ENCODE data around the gene GPR45.
"Not testable (repeated sequence)": the region's sequence is repeated elsewhere in the genome, so short reads cannot be mapped to it uniquely, and the experiment has no call there.

The GPR45 gene

DNA sequence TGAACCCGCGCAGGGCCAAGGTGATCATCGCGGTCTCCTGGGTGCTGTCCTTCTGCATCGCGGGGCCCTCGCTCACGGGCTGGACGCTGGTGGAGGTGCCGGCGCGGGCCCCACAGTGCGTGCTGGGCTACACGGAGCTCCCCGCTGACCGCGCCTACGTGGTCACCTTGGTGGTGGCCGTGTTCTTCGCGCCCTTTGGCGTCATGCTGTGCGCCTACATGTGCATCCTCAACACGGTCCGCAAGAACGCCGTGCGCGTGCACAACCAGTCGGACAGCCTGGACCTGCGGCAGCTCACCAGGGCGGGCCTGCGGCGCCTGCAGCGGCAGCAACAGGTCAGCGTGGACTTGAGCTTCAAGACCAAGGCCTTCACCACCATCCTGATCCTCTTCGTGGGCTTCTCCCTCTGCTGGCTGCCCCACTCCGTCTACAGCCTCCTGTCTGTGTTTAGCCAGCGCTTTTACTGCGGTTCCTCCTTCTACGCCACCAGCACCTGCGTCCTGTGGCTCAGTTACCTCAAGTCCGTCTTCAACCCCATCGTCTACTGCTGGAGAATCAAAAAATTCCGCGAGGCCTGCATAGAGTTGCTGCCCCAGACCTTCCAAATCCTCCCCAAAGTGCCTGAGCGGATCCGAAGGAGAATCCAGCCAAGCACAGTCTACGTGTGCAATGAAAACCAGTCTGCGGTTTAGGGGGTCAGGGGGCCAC lies 897 bp downstream of the GPR45 start:
- peaks cover 0 to 9% of the 10 kb centered on the region in 2 donors for H3K27me3 Mint-ChIP-seq
- no peaks in the 10 kb centered on the region for H3K36me3 Mint-ChIP-seq (ENCODE audit: insufficient read depth)
- H3K27ac Mint-ChIP-seq: no peak overlapping the region
- DNase-seq: no peak
- H3K4me3 Mint-ChIP-seq: no peak overlapping the region
- no peak for ATAC-seq (replicated peaks)
- no peaks in the 10 kb centered on the region for H3K4me1 Mint-ChIP-seq (ENCODE audit: low read depth in 2 of 2)
- no peaks in the 10 kb centered on the region for H3K9me3 Mint-ChIP-seq

DNA sequence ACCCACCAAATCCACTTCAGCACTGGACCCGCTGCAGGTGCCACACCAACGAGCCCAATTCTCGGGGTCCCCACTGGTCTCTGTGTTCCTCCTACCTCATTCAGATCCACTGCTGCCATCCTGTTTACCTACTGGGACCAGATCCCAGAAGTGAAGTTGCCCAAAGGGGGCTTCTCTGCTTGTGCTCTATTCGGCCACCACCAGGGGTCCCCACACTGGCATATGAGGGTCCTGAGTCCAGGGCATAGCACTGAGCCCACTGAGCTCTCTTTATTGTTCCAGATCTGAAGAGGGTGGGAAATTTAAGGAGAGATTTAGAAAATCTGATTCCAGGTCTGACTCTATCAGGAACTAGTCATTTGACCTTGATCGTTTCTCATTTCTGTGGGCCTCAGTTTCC lies 2.4 kb downstream of the GPR45 start:
- H3K4me1 Mint-ChIP-seq (ENCODE audit: low read depth in 2 of 2): no peaks in the 10 kb centered on the region
- H3K27ac Mint-ChIP-seq: no peak overlapping the region
- no peak for ATAC-seq (replicated peaks)
- no peak overlapping the region for H3K4me3 Mint-ChIP-seq
- DNase-seq: no peak
- H3K9me3 Mint-ChIP-seq: no peaks in the 10 kb centered on the region
- peaks cover 0 to 9% of the 10 kb centered on the region in 2 donors for H3K27me3 Mint-ChIP-seq
- no peaks in the 10 kb centered on the region for H3K36me3 Mint-ChIP-seq (ENCODE audit: insufficient read depth)

DNA sequence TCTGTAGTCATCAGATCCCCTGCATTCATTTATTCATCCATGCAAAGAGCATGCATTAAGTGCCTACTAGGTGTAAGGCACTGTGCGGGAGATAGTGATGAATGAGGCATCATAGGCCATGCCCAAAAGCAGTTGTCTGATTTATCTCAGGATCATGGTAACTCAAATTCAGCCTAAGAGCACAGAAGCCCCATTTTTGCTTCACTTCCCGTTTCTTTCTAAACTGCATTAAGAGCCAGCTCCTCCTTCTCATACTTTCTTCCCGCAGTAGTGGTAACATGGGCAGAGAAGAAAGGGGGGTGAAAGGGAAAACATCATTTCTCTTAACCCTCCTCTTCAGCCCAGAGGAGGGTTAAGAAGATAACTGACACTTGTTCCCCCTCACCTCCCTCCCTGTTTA lies 2.9 kb downstream of the GPR45 start:
- DNase-seq: no peak
- Mint-ChIP-seq H3K4me1 (ENCODE audit: low read depth in 2 of 2) (no peaks in the 10 kb centered on the region), H3K27ac (no peak overlapping the region), H3K9me3 (no peaks in the 10 kb centered on the region), H3K4me3 (no peak overlapping the region), H3K27me3 (peaks cover 0 to 9% of the 10 kb centered on the region in 2 donors), H3K36me3 (ENCODE audit: insufficient read depth) (no peaks in the 10 kb centered on the region)
- ATAC-seq (replicated peaks): no peak

DNA sequence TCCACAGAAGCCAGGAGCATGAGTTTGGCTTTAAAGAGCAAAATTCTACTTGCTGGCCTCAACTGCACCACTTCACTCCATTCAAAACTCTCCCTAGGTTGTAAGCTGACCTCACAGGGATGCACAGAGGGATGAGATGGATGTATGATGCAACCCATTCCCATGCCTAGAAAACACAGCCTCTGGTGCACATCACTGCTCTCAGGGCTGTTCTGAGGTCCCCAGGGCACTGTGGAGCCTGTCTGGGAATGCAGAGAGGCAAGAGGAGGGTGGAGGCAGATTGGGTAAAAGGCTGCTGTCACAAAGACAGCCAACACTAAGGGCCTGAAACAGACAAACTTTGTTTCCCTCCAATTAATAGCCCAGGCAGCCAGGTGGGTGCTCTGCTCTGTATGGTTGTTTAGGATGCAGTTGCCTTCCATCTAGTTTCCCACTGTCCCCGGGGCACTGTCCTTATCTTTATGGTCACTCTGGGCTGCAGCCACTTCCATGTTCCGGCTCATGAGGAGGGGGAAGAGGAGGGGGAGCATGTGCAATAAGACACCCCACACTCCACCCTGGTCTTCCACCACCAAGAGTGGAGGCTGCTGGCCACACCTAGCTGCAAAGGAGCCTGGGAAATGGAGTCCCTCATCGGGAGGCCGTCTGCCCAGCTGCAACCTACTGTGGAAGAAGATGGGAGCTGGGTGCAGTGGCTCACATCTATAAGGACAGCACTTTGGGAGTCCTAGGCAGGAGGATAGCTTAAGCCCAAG lies 7.0 kb downstream of the GPR45 start:
- no peaks in the 10 kb centered on the region for H3K4me1 Mint-ChIP-seq (ENCODE audit: low read depth in 2 of 2)
- no peaks in the 10 kb centered on the region for H3K36me3 Mint-ChIP-seq (ENCODE audit: insufficient read depth)
- ATAC-seq (replicated peaks) (no peak), DNase-seq (no peak)
- H3K27ac Mint-ChIP-seq: no peak overlapping the region
- H3K4me3 Mint-ChIP-seq: no peak overlapping the region
- H3K27me3 Mint-ChIP-seq: no peaks in the 10 kb centered on the region
- H3K9me3 Mint-ChIP-seq: no peaks in the 10 kb centered on the region

DNA sequence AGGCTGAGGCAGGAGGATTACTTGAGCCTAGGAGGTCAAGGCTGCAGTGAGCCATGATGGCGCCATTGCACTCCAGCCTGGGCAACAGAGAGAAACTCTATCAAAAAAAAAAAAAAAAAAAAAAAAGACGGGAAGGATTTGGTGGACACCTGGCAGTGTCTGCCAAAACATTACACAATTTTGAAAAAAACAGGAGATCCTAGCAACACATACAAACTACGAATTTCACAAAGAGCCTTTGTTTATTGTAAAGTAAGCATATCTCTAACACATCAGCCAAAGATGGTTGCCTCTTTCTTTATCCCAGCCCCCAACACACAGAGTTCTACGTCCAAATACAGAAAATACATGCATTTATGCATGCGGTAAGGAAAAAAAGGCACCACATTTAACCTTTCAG lies 7.6 kb downstream of the GPR45 start:
- no peak overlapping the region for H3K27ac Mint-ChIP-seq
- ATAC-seq (replicated peaks) (no peak), DNase-seq (no peak)
- H3K4me1 Mint-ChIP-seq (ENCODE audit: low read depth in 2 of 2): no peaks in the 10 kb centered on the region
- H3K27me3 Mint-ChIP-seq: no peaks in the 10 kb centered on the region
- H3K9me3 Mint-ChIP-seq: no peaks in the 10 kb centered on the region
- no peaks in the 10 kb centered on the region for H3K36me3 Mint-ChIP-seq (ENCODE audit: insufficient read depth)
- no peak overlapping the region for H3K4me3 Mint-ChIP-seq

DNA sequence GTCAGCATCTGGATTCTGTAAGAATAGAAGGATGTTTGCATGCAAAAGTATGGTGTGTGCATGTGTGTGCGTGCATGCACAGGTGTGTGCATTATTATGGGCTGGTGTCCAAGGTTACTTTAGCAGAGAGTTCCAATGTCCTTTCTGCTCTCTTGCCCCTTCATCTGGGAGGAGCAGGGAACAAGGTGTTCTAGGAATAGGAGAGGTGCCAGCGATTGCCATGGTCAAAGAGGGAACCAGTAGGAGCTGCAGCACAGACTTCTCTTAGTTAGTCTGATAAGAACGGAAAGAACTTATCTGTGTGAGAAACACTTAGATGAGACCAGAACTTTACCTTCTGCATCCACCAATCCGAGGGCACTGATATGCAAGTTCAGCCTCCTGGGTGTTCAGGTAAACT lies 8.3 kb downstream of the GPR45 start:
- Mint-ChIP-seq H3K9me3 (no peaks in the 10 kb centered on the region), H3K36me3 (ENCODE audit: insufficient read depth) (no peaks in the 10 kb centered on the region), H3K4me3 (no peak overlapping the region), H3K27ac (no peak overlapping the region), H3K27me3 (no peaks in the 10 kb centered on the region), H3K4me1 (ENCODE audit: low read depth in 2 of 2) (no peaks in the 10 kb centered on the region)
- ATAC-seq (replicated peaks): no peak
- no peak for DNase-seq

DNA sequence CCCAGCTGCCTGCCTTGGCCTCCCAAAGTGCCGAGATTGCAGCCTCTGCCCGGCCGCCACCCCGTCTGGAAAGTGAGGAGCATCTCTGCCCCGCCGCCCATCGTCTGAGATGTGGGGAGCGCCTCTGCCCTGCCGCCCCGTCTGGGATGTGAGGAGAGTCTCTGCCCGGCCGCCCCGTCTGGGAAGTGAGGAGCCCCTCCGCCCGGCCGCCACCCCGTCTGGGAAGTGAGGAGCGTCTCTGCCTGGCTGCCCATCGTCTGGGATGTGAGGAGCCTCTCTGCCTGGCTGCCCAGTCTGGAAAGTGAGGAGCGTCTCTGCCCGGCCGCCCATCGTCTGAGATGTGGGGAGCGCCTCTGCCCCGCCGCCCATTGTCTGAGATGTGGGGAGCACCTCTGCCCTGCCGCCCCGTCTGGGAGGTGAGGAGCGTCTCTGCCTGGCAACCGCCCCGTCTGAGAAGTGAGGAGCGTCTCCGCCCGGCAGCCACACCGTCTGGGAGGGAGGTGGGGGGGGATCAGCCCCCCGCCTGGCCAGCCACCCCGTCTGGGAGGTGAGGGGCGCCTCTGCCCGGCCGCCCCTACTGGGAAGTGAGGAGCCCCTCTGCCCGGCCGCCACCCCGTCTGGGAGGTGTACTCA lies 9.6 kb downstream of the GPR45 start:
- not testable (repeated sequence) for H3K27me3 Mint-ChIP-seq; H3K4me1 Mint-ChIP-seq (ENCODE audit: low read depth in 2 of 2); H3K27ac Mint-ChIP-seq; H3K4me3 Mint-ChIP-seq; H3K9me3 Mint-ChIP-seq; DNase-seq; H3K36me3 Mint-ChIP-seq (ENCODE audit: insufficient read depth); ATAC-seq (replicated peaks)

DNA sequence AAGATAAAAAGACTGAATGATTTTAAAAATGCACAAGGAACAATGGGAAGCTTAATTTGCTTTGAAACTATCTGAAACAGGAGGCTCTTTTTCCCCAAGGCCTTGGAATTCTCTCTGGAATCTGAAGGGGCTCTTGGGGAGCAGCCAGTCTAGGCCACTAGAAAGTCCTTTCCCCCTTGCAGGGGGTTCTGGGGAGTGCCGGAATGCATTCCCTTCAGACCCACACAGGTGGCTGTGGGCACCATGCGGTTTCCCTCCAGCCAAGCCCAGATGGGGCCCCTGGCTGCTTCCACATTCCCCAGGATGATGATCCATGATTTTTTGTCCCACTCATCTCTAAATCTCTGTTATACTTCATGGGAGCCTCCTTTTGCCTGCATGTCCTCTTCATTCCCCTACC lies 10.7 kb downstream of the GPR45 start:
- no peak for DNase-seq
- no peaks in the 10 kb centered on the region for H3K9me3 Mint-ChIP-seq
- no peaks in the 10 kb centered on the region for H3K4me1 Mint-ChIP-seq (ENCODE audit: low read depth in 2 of 2)
- no peaks in the 10 kb centered on the region for H3K36me3 Mint-ChIP-seq (ENCODE audit: insufficient read depth)
- no peak overlapping the region for H3K27ac Mint-ChIP-seq
- no peak overlapping the region for H3K4me3 Mint-ChIP-seq
- no peaks in the 10 kb centered on the region for H3K27me3 Mint-ChIP-seq
- no peak for ATAC-seq (replicated peaks)

DNA sequence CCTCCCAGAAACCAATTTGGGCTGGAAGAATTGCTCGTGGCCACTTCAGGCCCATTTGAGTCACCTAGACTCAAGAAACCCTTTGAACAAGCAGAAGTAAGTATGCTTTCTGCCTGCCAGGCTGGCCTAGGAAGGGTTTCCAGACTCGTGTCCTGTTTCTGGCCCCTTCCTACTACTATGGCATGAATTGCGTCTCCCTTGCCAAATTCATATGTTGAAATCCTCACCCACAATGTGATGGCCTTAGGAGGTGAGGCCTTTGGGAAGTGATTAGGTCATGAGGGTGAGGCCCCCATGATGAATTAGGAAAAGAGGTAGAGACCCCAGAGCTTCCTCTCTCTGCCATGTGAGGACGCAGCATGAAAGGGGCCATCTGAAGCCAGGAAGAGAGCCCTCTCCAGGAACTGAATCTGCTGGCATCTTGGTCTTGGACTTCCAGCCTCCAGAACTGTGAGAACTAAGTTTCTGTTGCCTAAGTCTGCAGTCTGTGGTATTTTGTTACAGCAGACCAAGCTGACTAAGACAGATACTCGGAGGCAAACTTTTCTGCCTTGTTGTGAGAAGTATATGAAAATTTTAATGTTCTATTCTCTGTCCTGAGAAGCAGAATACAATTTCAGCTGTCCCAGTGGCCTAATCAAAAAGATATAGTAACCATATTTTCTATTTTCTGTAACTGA lies 13.1 kb downstream of the GPR45 start:
- no peaks in the 10 kb centered on the region for H3K9me3 Mint-ChIP-seq
- no peak for ATAC-seq (replicated peaks)
- H3K27ac Mint-ChIP-seq: no peak overlapping the region
- peaks cover 0 to 11% of the 10 kb centered on the region in 2 donors for H3K27me3 Mint-ChIP-seq
- no peaks in the 10 kb centered on the region for H3K36me3 Mint-ChIP-seq (ENCODE audit: insufficient read depth)
- no peak overlapping the region for H3K4me3 Mint-ChIP-seq
- peaks cover 0 to 3% of the 10 kb centered on the region in 2 donors for H3K4me1 Mint-ChIP-seq (ENCODE audit: low read depth in 2 of 2)
- DNase-seq: no peak

DNA sequence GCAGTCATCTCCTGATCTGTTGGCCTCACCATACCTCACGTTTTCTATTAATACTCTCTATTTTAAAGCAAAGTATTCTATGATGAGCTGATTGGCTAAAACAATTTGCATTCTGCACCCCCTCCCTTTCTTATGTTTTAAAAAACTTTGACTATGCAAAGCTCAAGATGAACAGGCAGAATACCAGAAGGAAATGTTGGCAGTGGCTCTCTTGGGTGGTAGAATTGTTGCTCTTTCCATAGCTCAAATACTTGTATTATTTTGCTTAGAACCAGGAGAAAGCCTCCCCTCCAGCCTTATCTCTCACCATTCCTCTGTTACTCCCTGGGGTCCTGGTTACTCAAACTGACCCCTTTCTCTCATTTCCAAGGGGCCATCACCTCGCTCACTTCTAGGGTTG lies 14.4 kb downstream of the GPR45 start:
- Mint-ChIP-seq H3K9me3 (no peaks in the 10 kb centered on the region), H3K27me3 (peaks cover 0 to 11% of the 10 kb centered on the region in 2 donors), H3K36me3 (ENCODE audit: insufficient read depth) (no peaks in the 10 kb centered on the region), H3K4me1 (ENCODE audit: low read depth in 2 of 2) (peaks cover 0 to 3% of the 10 kb centered on the region in 2 donors), H3K27ac (no peak overlapping the region), H3K4me3 (no peak overlapping the region)
- ATAC-seq (replicated peaks): no peak
- no peak for DNase-seq

DNA sequence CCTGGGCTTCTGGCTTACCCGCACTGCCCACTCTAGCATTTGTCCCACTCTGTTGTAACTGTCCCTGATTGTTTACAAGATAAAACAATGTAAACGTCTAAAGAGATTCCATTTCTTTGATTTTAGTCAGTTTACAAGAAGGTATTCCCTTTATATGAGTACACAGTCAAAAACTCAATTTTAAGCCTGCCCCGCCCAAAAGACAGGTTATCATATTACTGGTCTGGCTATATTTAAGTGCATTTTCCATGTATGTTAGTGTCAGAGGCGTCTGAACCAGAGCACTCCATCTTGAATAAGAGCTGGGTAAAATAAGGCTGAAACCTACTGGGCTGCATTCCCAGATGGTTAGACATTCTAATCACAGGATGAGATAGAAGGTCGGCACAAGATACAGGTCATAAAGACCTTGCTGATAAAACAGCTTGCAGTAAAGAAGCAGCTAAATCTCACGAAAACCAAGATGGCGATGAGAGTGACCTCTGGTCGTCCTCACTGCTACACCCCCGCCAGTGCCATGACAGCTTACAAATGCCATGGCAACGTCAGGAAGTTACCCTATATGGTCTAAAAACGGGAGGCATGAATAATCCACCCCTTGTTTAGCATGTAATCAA lies 15.0 kb downstream of the GPR45 start:
- no peak for DNase-seq
- Mint-ChIP-seq H3K4me1 (ENCODE audit: low read depth in 2 of 2) (peaks cover 0 to 3% of the 10 kb centered on the region in 2 donors), H3K27ac (no peak overlapping the region), H3K27me3 (peaks cover 0 to 11% of the 10 kb centered on the region in 2 donors), H3K4me3 (no peak overlapping the region), H3K9me3 (no peaks in the 10 kb centered on the region), H3K36me3 (ENCODE audit: insufficient read depth) (peaks cover 4% of the 10 kb centered on the region)
- ATAC-seq (replicated peaks): no peak

DNA sequence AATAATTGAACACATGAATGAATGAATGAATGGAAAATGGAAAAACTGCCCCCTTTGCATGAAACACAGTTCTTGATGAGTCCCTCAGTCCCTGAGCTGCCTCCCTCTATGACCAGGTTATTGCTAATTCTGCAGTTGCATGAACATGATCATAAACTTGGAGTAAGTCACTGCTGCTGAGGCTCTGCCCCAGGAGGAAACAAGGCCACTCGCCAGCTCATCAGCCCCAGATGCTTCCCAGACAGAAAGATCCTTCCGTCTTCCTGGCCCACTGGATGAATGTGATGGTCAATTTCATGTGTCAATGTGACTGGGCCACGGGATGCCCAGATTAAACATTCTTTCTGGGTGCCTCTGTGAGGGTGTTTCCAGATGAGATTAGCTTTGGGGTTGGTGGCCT lies 16.4 kb downstream of the GPR45 start:
- Mint-ChIP-seq H3K27ac (no peak overlapping the region), H3K27me3 (peaks cover 0 to 11% of the 10 kb centered on the region in 2 donors), H3K4me1 (ENCODE audit: low read depth in 2 of 2) (peaks cover 0 to 3% of the 10 kb centered on the region in 2 donors), H3K36me3 (ENCODE audit: insufficient read depth) (peaks cover 4% of the 10 kb centered on the region), H3K4me3 (no peak overlapping the region), H3K9me3 (no peaks in the 10 kb centered on the region)
- ATAC-seq (replicated peaks) (no peak), DNase-seq (no peak)

DNA sequence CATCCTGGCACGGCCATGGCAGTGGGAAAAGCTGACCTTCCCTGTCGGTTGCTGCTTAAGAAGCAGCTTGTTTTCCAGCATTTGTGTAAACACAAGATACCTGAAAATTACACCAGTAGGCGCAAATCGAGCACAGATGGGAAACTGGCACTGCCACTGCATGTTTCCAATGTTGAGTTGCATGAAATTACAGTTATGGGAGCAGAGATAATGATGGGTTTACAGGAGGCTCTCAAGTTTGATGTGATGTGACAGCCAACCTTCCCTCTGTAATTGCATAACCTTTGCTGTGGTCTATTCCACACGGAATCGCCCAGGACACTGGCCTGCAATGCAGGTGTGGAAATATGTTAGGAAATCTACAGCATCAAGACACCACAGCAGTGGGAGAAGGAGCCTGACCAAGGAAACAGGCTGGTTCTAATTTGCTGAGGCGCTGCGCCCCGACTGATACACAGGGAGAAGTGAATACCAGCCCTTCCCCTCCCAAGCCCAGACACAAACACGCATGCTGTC lies 17.4 kb downstream of the GPR45 start:
- Mint-ChIP-seq H3K36me3 (ENCODE audit: insufficient read depth) (peaks cover 4% of the 10 kb centered on the region), H3K4me3 (no peak overlapping the region), H3K27me3 (peaks cover 0 to 11% of the 10 kb centered on the region in 2 donors), H3K27ac (no peak overlapping the region), H3K9me3 (no peaks in the 10 kb centered on the region), H3K4me1 (ENCODE audit: low read depth in 2 of 2) (peaks cover 0 to 3% of the 10 kb centered on the region in 2 donors)
- DNase-seq (no peak), ATAC-seq (replicated peaks) (no peak)

All from effector memory CD8-positive, alpha-beta T cell (primary cell).